ENCODE data around the gene CEACAM4. TPM values are rescaled to one million over a fixed set of nuclear protein-coding genes. Genes with fewer than 3 reads are reported as not detected.
"Not testable (repeated sequence)": the region's sequence is repeated elsewhere in the genome, so short reads cannot be mapped to it uniquely, and the experiment has no call there.

CEACAM4 gene
- total RNA-seq (2014; rRNA removed; shearing (Covaris generic)), result not detected in 2 replicates

DNA sequence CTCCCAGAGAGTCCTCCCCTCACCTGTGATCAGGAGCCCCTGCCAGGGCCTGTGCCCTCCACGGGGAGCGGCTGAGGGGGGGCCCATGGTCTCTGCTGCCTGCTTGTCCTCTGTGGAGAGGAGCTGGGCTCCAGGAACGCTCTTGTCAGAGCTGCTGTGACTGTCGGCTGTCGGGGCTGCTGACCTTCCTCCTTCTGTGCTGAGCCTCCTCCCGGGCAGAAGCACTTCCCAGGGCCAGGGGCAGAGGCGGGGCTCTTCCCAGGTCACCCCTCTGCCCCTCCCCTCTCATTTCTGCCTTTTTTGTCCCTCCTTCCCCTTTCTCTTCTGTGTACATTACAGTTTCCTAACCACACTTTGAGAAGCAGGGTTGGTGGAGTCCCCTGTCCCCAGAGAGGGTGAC is at the start of gene CEACAM4:
Gene CEACAM4, minus strand, starts transcription at position 198 of the 400 bp plus-strand sequence. Its CDS starts 111 bp downstream, at position 87.
- no peak for DNase-seq (ENCODE audit: low read depth)

DNA sequence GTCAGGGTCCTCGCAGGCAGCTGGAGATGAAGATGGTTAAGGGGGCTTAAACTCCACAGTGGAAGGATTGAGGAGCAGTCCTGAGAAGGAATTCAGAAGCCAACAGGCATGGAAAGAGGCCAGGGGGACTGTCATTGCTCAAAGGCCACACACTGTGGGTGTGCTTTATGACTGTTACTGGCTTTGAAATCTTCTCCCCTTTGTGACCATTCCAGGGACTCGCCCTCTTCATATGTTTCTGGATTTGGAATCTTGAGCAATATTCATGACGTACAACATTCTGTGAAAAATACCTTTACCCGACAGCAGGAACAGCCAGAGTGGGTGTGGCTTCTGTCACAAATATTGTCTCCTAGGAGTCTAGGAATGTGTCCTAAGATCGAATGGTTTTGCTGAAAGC is 44.6 kb upstream of the CEACAM4 start:
- no peak for DNase-seq (ENCODE audit: low read depth)

DNA sequence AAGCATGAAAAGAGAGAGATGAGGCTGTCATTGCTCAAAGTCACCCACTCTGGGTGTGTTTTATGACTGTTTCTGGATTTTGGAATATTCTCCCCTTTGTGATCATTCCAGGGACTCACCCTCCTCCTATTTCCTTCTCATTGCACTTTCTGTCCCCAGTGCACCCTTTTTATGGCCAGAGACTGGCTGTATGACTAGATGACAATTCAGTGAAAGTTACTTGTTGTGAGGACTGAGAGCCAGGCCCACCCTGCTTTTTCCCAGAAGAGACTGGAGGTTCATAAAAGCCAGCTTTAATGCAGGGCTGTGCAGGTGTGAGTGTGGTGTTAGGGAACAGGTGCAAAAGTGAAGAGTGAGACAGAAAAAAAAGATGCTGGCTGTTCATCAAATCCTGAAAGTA is 43.9 kb upstream of the CEACAM4 start:
- no peak for DNase-seq (ENCODE audit: low read depth)

DNA sequence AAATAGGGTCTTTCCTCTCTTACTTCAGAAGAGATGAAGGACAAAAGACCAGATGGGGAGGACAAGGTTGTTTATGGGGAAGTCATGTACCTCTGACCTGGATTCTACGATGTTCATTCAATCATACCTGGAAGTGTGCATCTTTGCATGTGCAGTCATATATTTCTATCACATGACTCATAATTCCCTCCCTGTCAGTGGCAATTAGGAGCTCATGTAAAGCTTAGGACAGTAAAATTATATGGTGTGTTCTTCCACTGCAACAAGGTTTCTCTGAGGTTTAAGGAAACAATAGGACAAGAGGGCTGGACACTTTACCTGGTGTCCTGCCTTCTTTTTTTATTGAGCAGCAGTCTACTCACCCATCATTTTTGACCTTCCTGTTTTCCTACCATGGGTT is 41.4 kb upstream of the CEACAM4 start:
- no peak for DNase-seq (ENCODE audit: low read depth)

DNA sequence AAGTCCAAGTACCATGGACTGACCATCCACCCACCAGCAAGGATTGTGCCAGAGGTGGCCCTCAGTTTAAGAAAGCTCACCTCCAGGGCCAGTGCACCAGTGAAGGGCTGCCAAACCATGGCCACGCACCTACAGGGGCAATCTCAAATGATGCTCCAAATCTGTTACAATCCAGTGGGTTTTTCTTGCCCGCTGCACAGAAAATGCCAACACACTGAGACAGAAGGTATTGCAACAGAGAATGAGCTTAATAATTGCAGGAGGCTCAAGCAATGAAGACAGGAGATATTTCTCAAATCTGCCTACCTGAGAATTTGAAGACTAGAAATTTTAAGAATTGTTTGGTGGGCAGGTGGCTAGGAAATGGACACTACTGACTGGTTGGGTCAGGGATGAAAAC is 39.2 kb upstream of the CEACAM4 start:
- no peak for DNase-seq (ENCODE audit: low read depth)

DNA sequence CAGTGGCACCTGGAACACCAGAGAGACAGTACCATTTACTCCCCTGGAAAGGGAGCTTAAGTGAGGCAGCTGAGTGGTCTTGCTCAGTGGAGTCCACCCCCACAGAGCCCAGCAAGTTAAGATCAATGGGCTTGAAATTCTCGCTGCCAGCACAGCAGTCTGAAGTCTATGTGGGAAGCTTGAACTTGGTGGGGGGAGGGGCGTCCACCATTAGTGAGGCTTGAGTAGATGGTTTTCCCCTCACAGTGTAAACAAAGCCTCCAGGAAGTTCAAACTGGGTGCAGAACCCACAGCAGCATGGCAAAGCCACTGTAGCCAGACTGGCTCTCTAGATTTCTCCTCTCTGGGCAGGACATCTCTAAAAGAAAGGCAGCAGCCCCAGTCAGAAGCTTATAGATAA is 30.3 kb upstream of the CEACAM4 start:
- DNase-seq (ENCODE audit: low read depth), result no peak

DNA sequence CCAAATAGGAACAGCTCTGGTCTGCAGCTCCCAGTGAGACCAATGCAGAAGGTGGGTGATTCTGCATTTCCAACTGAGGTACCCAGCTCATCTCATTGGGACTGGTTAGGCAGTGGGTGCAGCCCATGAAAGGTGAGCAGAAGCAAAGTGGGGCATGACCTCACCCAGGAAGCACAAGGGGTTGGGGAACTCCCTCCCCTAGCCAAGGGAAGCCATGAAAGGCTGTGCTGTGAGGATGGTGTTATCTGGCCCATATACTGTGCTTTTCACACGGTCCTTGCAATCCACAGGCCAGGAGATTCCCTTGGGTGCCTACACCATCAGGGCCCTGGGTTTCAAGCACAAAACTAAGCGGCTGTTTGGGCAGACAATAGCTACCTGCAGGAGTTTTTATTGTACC is 29.9 kb upstream of the CEACAM4 start:
- DNase-seq (ENCODE audit: low read depth), result not testable (repeated sequence)

DNA sequence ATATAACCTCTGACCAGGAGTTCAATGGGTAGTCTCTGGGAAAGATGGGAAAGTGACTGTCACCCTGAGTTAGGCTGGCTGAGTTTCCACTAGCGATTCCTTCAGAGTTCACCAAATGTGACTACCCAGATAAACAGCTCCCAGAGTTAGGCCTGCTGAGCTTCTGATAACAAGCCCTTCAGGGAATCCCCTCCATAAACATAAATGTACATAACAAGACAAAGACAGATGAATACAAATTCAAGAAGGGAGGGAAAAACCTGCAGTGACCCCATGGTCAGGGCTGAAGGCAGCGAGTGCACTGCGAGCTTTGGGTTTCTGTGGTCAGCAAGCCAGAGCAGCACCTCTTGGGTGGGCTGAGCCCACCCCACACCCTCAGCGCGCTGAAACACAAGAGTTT is 25.4 kb upstream of the CEACAM4 start:
- no peak for DNase-seq (ENCODE audit: low read depth)

DNA sequence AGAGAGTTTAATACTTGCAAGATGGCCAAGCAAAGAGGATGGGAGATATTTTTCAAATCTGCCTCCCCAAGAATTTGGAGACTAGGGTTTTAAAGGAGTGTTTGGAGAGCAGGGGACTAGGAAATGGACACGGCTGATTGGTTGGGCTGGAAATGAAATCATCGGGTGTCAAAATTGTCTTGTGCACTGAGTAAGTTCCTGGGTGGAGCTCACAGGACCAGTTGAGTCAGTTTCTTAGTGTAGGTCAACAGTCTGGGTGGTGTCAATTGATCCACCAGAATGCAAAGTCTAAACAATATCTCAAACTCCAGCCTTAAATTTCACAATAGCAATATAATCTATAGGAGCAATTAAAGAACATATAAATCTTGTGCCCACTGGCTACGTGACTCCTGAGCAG is 23.0 kb upstream of the CEACAM4 start:
- no peak for DNase-seq (ENCODE audit: low read depth)

DNA sequence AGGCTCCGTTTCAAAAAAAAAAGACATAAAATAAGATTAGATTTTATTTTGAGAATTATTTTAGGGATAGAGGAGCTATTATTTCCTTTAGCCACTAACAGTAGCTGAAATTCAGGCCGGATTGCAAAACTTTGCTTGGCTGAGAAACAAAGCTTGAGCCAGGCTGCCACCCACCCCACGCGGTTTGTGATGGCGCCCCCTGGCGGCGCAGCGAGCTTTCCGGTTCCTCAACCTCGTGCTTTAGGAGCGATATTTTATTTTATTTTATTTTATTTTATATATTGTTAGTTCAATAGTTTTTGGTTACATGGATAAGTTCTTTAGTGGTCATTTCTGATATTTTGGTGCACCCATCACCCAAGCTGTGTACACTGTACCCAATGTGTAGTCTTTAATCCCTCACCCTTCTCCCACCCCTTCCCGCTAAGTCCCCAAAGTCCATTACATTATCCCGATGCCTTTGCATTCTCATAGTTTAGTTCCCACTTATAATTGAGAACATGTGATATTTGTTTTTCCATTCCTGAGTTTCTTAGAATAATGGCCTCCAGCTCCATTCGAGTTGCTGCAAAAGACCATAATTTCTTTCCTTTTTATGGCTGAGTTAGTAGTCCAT is 19.8 kb upstream of the CEACAM4 start:
- no peak for DNase-seq (ENCODE audit: low read depth)

DNA sequence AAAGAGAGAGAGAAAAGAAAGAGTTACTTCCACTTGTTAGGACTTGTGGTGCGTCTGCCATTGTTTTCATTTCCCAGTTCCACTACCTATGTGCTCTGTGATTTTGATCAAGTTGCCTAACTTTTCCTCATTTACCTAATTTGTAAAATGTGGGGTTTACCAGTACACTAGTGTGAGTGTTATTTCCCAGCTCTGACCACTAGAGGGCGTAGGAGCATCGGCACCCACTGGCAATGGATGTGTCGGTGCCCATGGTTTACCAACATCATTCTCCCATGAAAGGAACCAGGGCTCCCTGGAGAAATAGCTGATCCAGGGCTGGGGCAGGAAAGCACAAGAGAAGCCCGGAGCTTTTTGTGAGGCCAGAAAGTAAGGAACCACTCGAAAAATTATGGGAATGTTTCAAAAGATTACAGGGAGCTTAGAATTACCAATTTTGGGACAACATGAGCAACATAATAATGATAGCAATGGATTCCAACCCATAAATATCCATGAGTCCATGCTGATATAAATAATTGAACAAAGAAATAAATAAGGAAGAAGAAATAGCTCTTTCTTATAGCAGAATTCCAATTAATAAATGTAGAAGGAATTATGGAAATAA is 15.1 kb upstream of the CEACAM4 start:
- DNase-seq (ENCODE audit: low read depth), result peak; percentile 47

DNA sequence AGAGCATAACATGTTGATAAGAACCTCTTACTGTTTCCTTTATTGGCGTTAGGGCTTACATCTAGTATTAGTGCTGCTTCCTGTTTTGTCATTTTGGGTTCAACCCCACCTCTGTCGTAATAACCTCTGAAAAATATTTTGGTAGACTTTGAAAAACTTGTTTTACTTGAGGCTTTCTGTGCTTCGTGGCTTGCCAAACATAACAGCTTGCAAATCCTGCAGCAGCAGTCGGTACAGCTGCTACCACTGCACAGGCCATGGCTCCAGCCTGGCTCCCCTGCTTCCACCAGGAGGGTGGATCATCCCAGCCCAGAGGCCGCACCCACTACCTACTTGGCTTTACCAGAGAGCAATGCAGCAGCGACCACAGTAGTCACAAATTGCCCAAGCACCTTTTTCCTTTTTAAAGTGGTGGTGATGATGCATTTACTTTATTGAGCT is 11.8 kb upstream of the CEACAM4 start:
- DNase-seq (ENCODE audit: low read depth), result no peak

DNA sequence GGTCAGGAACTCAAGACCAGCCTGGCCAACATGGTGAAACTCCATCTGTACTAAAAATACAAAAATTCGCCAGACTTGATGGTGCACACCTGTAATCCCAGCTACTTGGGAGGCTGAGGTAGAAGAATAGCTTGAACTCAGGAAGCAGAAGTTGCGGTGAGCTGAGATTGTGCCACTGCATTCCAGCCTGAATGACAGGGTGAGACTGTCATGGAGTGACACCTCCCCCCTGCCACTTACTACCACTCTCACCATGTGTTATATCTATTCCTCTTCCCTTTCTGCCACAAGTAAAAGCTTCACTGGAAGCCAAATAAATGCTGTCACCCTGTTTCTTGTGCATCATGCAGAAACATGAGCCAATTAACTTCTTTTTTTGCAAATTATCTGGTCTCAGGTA is 10.6 kb upstream of the CEACAM4 start:
- no peak for DNase-seq (ENCODE audit: low read depth)

DNA sequence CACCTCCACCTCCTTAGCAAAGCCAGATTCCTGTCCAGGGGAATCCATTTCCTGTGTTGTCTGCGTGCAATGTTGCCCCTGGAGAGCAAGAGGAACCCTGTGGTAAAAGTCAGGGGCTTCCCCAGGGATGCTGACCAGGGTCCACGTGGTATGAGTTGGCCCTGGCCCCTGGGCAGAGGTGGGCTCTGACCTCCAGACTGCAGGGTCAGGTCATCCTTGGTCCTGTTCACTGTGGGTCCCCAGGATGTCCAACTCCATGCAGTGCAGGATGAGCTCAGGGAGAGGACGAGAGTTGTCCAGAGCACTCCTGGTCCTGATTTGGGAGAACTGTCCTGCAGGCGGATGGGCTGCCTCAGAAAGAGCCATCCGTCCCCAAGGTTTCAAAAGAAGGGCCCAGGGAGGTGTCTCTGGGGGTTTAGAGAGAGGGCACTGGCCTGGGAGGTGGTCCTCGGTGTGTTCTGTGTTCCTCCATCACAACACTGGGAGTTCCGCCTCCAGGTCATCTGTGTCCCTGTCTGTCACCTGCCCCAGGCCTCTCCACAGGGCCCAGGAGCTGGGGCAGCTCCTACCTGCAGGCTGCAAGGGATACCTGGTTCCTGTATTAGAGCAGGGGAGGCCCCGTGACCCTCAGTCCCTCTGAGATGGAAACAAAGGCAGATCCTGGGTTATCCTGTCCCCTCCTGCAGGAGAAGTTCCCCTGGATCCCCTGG is 1.2 kb upstream of the CEACAM4 start:
- DNase-seq (ENCODE audit: low read depth), result no peak

DNA sequence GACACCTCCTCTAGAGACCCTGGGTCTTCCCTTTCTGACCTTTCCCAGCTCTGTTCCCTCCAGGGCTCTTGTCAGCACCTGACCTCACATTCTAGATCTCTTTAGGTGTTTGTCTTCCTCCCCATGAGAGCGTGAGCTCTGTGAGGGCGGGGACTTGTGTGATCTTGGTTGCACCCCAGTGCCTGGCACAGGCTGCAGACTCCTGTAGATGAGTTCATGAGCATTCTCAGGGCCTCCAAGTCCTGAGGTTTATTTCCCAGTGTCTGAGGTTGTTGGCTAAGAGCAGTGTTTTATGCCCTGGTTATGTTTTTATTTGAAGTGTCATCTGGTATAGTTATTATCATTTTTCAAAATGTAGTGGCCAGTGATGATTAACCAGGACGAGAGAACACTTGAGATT is 596 bp downstream of the CEACAM4 start:
- DNase-seq (ENCODE audit: low read depth), result no peak

DNA sequence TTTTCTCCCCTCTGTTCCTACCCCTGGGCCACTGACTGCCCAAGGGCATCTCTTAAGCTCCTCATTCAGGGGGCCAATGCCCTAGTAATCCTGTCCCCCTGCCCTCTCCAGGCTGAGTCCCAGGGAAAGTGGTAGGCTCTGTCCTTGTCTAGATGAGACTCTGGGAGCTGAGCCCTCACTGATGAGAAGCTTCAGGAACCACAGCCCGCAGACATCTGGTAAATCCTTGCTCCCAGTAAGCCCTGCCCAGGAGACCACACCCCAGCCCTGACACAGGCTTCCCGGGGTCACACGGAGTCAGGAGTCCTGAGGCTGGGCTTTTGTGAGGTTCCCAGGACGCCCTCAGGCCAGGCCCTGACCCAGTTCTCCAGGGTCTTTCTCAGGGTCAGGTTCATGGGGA is 1.9 kb downstream of the CEACAM4 start:
- no peak for DNase-seq (ENCODE audit: low read depth)

DNA sequence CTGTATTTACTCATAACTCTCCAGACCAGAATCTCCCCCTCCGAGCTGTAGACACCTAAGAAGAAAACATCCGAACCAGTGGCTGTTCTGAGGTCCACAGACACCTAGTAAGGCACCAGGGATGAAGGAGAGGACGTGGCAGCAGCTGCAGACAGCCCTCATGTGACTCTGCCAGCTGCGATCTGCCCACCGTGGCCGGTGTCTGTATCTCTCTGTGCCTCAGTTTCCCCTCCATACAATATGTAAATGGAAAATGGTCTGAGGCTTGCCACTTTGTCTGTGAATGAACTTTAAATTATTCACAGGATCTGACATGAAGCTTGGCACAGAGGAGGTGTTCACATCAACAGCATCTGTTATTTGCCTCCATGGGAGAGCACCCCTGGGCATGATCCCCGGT is 2.4 kb downstream of the CEACAM4 start:
- DNase-seq (ENCODE audit: low read depth), result no peak

DNA sequence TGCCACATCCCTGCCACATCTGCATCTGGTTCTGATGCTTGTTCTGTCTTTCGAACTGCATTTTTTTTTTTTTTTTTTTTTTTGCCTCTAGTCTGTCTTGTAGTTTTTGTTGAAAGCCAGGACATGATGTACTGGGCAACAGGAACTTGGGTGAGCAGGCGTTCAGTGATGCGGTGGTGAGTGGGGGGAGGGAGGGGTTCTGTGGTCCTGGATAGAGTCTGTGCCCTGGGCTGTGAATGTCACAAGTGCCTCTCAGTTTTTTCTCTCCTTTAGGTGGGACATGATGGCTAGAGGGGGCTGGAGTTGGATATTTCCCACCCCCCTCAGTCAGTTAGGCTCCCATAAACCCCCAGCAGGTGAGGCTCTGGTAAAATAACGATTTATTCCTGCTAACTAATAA is 3.5 kb downstream of the CEACAM4 start:
- DNase-seq (ENCODE audit: low read depth), result no peak

DNA sequence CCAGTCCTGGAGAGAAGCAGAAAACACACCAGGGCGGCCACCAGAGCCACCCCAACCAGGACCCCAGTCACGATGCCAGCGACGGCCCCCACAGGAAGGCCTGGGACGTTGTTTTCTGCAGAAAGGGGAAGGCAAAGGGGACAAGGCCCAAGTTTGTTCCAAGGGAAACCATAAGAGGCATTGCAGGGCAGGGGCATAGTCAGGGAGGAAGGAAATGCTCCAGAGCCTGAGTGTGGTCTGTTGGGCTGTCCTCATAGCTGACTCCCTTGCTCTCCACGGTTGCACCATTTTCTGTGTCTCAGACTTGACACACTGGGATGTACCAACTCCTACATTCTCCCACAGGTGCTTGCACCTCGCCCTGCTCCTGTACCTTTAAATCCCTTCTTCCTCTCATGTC is 5.2 kb downstream of the CEACAM4 start:
- no peak for DNase-seq (ENCODE audit: low read depth)

DNA sequence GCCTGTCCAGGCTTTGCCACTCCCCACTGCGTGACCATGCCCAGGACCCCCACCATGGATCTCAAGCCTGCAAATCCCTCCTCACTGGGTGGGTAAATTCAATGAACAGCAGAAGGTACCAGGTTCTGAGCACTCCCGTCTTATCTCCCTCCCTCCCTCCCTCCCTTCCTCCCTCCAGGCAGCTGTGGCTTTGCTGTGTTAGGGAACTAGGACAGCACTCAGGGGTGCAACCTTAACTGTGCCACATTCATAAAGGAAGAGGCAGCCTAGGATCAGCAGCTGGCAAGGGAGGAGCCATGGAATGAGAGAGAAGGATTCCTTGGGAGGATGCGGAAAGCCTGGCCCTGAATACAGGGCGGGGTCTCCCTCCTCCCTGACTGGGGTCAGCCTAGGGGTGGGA is 5.6 kb downstream of the CEACAM4 start:
- no peak for DNase-seq (ENCODE audit: low read depth)

DNA sequence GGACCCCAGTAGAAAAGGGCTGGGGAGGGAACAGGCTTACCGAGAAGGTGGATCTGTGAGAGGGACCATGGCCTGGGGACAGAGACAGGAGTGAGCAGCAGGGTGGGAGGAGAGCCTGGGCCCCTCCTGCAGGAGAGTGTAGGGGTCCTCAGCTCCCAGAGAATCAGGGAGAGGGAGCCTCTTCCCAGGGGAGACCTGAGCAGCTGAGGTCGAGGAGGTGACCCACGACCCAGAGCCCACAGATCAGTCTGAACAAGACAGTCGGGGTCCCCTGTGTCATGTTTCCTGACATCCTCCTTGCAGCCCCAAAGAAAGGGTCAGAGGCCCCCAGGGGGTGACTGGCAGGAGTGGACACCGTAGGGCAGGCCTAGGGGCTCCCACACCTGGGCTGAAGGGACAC is 6.7 kb downstream of the CEACAM4 start:
- no peak for DNase-seq (ENCODE audit: low read depth)

DNA sequence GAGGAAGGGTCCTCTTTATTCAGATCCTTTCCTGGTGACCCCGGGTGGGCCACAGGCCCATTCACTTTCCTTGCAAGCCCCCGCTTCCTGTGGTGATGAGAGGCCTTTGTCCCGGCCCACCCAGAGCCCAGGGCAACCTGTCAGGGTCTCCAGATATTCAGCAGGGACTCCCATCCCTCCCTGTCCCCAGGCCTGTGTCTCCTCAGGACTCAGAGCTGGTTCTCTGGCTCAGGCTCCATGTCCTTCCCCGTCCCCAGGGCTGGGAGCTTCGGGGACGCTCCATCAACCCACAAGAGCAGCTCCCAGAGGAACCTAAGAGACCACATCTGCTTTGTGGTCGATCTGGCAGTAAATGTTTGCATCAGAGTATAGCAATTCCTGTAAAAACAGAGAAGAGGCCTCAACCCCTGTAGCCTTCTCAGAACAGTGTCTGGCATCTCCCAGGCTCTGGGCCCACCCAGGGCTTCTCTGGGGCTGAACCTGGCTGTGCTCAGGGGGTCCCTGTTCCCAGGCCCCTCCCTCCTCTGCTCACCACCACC is 7.8 kb downstream of the CEACAM4 start:
- no peak for DNase-seq (ENCODE audit: low read depth)

Data from M059J (cell line).